Glomerular visceral epithelial cell (primary cell): ENCODE results near the gene TCFL5.

Experiments
- DNase-seq: peaks from one replicate; pipeline ENCODE4 v3.0.0-alpha.2; 2016; ENCODE audit errors: extremely low spot score

TCFL5 gene

GRCh38 chr20:62834967-62835730 lies 26.5 kb downstream of the TCFL5 start:
- DNase-seq: no peak

GRCh38 chr20:62832951-62833391 lies 28.7 kb downstream of the TCFL5 start:
- no peak for DNase-seq

- DNase-seq: no peak
These were observed 29.3 kb downstream of the TCFL5 start for GRCh38 chr20:62832212-62832922.

GRCh38 chr20:62831854-62832211 lies 29.8 kb downstream of the TCFL5 start:
- no peak for DNase-seq

- DNase-seq: no peak
These were observed 30.2 kb downstream of the TCFL5 start for GRCh38 chr20:62831361-62831788.

- no peak for DNase-seq
These were observed 30.8 kb downstream of the TCFL5 start for GRCh38 chr20:62830821-62831220.

GRCh38 chr20:62830251-62830650 lies 31.4 kb downstream of the TCFL5 start:
- DNase-seq: no peak

GRCh38 chr20:62829231-62830230 lies 32.1 kb downstream of the TCFL5 start:
- DNase-seq: no peak

- no peak for DNase-seq
These were observed 33.0 kb downstream of the TCFL5 start for GRCh38 chr20:62828511-62829230.

- no peak for DNase-seq
These were observed 33.6 kb downstream of the TCFL5 start for GRCh38 chr20:62828051-62828450.

- DNase-seq: no peak
These were observed 34.1 kb downstream of the TCFL5 start for GRCh38 chr20:62827311-62828038.

- DNase-seq: no peak
These were observed 34.8 kb downstream of the TCFL5 start for GRCh38 chr20:62826646-62827310.

GRCh38 chr20:62825986-62826645 lies 35.5 kb downstream of the TCFL5 start:
- DNase-seq: no peak

GRCh38 chr20:62825333-62825985 lies 36.2 kb downstream of the TCFL5 start:
- no peak for DNase-seq

- peak; percentile 59 for DNase-seq
These were observed 36.9 kb downstream of the TCFL5 start for GRCh38 chr20:62824476-62825332.

- no peak for DNase-seq
These were observed 37.7 kb downstream of the TCFL5 start for GRCh38 chr20:62823688-62824475.
